ENCODE measurements around the gene PLA2G4C.

The PLA2G4C gene

DNA sequence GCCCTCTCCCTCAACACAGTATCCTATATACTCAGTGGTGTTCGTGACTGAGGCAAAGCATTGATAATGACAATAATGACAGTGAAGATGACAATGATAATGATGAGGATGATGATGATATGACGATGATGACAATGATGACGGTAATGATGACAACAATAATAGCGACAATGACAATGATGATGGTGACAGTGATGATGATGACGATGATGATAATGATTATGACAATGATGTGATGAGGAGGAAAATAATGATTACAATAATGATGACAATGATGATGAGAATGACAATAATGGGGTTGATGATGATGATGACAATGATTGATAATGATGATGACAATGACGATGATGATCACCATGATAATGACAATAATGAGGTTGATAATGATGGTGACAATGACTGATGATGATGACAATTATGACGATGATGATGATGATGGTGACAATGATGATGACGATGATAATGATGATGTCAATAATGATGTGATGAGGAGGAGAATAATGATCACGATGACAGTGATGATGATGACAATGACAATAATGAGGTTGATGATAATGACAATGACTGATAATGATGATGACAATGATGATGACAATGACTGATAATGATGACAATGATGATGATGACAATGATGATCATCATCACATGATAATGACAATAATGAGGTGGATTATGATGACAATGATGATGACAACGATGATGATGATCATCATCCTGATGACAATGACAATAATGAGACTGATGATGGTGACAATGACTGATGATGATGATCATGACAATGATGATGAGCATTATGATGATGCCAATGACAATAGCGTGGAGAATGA is 99.5 kb downstream of the PLA2G4C start:
- no peaks in the 10 kb centered on the region for H3K36me3 ChIP-seq (ENCODE audit: insufficient read depth, low read length)

DNA sequence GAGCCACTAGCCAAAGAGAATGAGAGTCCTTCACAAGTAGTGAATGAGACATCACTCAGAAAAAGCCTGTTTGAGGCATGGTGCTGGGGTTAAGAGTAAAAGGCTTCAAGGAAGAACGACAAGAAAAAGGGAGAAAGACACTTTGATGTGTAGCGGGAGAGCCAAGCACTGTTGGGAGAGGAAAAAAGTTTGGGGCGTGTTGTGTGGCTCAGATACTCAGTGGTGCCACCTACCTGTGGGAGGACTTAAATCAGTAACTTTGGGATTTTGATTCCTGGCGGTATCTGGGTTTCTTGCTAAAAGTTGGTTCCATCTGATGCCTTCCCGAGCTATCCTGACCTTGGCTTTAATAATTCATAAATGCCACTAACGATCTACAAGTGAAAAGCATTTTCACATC is 103.9 kb downstream of the PLA2G4C start:
- no peak overlapping the region for H3K4me3 ChIP-seq (ENCODE audit: low read depth in 1 of 2, low read length in 2 of 2)
- H3K9me3 ChIP-seq (ENCODE audit: low read length): no peaks in the 10 kb centered on the region
- no peaks in the 10 kb centered on the region for H3K36me3 ChIP-seq (ENCODE audit: insufficient read depth, low read length)
- peaks cover 0 to 4% of the 10 kb centered on the region in 2 donors for H3K27me3 ChIP-seq (ENCODE audit: control insufficient read depth in 1 of 2, insufficient read depth in 2 of 2, low read length in 2 of 2)
- no peak overlapping the region for H3K27ac ChIP-seq (ENCODE audit: low read depth, low read length)
- H3K4me1 ChIP-seq (ENCODE audit: insufficient read depth, low read length): no peaks in the 10 kb centered on the region
- H3K9ac ChIP-seq (ENCODE audit: low read length): no peak overlapping the region

More for the DNA sequence above, 99.5 kb downstream of the PLA2G4C start:
- peaks cover 0 to 4% of the 10 kb centered on the region in 2 donors for H3K27me3 ChIP-seq (ENCODE audit: control insufficient read depth in 1 of 2, insufficient read depth in 2 of 2, low read length in 2 of 2)
- H3K4me1 ChIP-seq (ENCODE audit: insufficient read depth, low read length): no peaks in the 10 kb centered on the region
- H3K9me3 ChIP-seq (ENCODE audit: low read length): no peaks in the 10 kb centered on the region
- H3K4me3 ChIP-seq (ENCODE audit: low read depth in 1 of 2, low read length in 2 of 2): no peak overlapping the region
- no peak overlapping the region for H3K27ac ChIP-seq (ENCODE audit: low read depth, low read length)
- H3K9ac ChIP-seq (ENCODE audit: low read length): no peak overlapping the region

DNA sequence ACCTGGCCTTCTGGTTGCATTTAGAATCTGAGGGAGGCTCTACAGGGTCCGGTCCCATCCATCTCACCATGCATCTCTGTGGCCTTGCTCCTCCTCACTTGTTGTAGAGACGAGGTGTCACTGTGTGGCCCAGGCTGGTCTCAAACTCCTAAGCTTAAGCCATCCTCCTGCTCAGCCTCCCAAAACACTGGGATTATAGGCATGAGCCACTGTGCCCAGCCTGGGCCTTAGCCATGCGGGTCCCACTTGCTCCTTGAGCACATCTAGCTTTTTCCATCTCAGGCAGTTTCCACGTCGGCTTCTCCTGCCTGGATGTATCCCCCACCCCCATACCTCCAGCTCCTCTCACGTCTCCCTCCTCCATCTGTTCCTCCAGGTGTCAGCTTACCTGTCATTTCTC is 106.4 kb downstream of the PLA2G4C start:
- peaks cover 0 to 4% of the 10 kb centered on the region in 2 donors for H3K27me3 ChIP-seq (ENCODE audit: control insufficient read depth in 1 of 2, insufficient read depth in 2 of 2, low read length in 2 of 2)
- H3K9ac ChIP-seq (ENCODE audit: low read length): no peak overlapping the region
- no peaks in the 10 kb centered on the region for H3K36me3 ChIP-seq (ENCODE audit: insufficient read depth, low read length)
- H3K4me1 ChIP-seq (ENCODE audit: insufficient read depth, low read length): no peaks in the 10 kb centered on the region
- H3K4me3 ChIP-seq (ENCODE audit: low read depth in 1 of 2, low read length in 2 of 2): no peak overlapping the region
- H3K9me3 ChIP-seq (ENCODE audit: low read length): no peaks in the 10 kb centered on the region
- no peak overlapping the region for H3K27ac ChIP-seq (ENCODE audit: low read depth, low read length)

DNA sequence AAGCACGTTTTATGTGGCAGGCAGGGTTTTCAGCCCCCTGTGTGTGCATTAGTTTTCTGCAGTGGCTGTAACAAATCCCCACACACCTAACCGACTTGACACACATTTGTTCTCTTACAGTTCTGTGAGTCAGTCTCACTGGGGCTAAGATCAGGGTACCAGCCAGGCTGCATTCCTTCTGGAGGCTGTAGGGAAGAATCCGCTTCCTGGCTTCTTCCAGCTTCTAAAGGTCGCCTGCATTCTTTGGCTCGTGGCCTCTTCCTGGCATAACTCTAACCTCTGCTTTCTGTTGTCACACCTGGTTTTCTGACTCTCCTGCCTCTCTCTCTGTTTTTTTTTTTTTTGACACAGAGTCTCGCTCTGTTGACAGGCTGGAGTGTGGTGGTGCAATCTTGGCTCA is 109.8 kb downstream of the PLA2G4C start:
- H3K9me3 ChIP-seq (ENCODE audit: low read length): no peaks in the 10 kb centered on the region
- no peak overlapping the region for H3K4me3 ChIP-seq (ENCODE audit: low read depth in 1 of 2, low read length in 2 of 2)
- no peak overlapping the region for H3K9ac ChIP-seq (ENCODE audit: low read length)
- H3K36me3 ChIP-seq (ENCODE audit: insufficient read depth, low read length): no peaks in the 10 kb centered on the region
- no peaks in the 10 kb centered on the region for H3K27me3 ChIP-seq (ENCODE audit: control insufficient read depth in 1 of 2, insufficient read depth in 2 of 2, low read length in 2 of 2)
- no peaks in the 10 kb centered on the region for H3K4me1 ChIP-seq (ENCODE audit: insufficient read depth, low read length)
- no peak overlapping the region for H3K27ac ChIP-seq (ENCODE audit: low read depth, low read length)

DNA sequence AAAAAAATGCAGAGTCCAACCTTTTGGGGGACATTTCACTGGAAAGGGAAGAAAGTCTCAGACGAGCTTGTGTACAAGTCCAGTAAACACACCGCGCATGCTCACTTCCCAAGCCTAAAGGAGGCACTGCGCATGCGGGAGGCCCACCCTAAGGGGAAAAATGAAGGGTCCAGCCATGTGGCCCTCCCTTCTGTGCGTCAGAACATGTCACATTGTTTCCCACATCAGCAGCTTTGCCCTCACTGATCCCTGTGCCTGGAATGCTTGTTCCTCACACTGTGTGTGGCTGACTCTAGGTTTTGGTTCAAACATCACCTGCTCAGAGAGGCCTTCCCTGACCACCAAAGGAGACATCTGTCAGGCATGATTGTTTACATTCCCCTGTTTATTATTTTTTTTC is 111.8 kb downstream of the PLA2G4C start:
- no peaks in the 10 kb centered on the region for H3K36me3 ChIP-seq (ENCODE audit: insufficient read depth, low read length)
- no peaks in the 10 kb centered on the region for H3K4me1 ChIP-seq (ENCODE audit: insufficient read depth, low read length)
- no peak overlapping the region for H3K4me3 ChIP-seq (ENCODE audit: low read depth in 1 of 2, low read length in 2 of 2)
- H3K9me3 ChIP-seq (ENCODE audit: low read length): no peaks in the 10 kb centered on the region
- H3K27me3 ChIP-seq (ENCODE audit: control insufficient read depth in 1 of 2, insufficient read depth in 2 of 2, low read length in 2 of 2): no peaks in the 10 kb centered on the region
- no peak overlapping the region for H3K9ac ChIP-seq (ENCODE audit: low read length)
- H3K27ac ChIP-seq (ENCODE audit: low read depth, low read length): no peak overlapping the region
